Left hindlimb (tissue), 1 donor: Measurements from ENCODE around the gene PCBD2.
A peak's percentile ranks its signal among the peaks of the same experiment; 100 is the strongest.
"Not testable (repeated sequence)": the region's sequence is repeated elsewhere in the genome, so short reads cannot be mapped to it uniquely, and the experiment has no call there.

Experiments used
- DNase-seq: peaks from one replicate; pipeline ENCODE4 v3.0.0-alpha.2; 2018

The PCBD2 gene

GRCh38 chr5:134910752-134911151, 5.8 kb downstream of the PCBD2 start:
- not testable (repeated sequence) for DNase-seq

DNA sequence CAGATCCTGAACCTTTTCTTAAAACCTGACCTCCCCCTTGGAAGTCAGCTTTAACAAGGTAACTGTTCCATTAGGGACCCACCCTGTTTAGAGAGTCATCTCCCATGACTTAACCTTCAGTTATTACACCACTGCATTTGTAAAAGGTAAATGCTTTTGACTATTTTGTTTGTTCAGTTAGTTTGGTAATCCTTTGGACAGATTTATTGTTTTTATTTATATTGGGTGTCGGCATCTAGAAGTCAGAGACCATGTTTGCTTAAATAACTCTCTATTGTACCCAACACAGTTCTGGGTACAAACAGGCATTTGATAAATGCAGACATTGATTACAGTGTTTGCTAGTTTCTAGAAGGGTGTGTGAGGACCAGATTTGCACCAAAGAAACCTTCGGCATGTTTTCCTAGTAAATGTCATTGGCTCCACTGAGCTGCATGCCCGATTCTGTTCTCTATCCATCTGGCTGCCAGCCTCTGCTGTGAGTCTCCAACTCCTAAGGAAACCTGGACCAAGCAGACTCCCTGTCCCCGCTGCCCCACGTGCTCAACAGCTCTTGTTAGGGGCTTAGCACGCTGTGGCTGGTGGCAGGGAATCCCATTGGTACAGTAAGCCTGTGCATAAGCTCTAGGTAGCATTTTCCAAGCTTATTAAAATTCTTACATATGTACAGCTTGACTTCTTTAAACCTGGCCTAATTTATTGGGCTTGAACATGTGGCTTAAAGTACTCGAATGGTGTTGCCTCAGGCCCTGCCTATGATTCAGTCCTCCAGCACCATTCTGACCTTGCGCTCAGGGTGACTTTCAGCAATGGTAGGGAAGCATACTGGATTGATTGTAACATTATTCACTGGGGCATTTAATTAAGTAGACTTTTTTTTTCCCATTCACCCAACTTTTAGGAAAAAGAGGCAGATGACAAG, 6.6 kb downstream of the PCBD2 start:
- DNase-seq: no peak

GRCh38 chr5:134913254-134913653, 8.3 kb downstream of the PCBD2 start:
- no peak for DNase-seq

- DNase-seq: no peak
Measured at GRCh38 chr5:134913795-134914194, 8.9 kb downstream of the PCBD2 start.

DNA sequence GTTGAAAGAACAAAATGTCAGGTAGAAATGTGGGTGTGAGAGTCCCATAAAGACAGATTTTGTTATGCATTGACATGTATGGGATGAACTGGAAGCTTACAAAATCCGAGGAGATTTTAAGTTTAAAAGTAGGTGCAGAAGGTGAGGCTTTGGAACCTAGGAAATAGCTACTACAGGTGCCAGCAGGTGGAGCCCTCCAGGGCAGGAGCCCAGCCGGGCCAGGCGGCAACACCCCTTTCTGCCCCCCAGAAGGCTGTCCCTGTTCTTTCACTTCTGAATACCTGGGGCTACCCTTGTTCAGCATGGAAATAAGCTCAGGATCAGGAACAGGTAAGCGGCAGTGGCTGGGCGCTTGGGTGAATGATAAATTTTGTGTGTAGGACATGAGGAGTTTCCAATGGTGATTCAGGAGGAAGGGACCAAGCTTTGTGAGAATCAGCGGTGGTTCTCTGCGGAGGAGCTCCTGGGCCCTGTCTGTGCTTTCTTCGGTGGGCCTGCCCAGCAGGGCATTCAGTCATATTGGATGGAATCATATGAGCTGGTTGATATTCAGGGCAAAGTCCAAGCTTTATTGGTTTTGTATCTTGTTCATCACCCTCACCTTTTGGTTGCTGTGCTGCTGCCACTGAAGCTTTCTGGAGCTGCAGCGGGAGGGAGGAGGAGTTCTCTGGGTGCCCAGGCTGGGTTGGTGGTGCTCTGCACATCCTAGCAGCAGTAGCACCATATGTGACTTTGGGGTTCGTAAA, 12.3 kb downstream of the PCBD2 start:
- no peak for DNase-seq

- DNase-seq: no peak
Measured at GRCh38 chr5:134918861-134919260, 13.9 kb downstream of the PCBD2 start.

DNA sequence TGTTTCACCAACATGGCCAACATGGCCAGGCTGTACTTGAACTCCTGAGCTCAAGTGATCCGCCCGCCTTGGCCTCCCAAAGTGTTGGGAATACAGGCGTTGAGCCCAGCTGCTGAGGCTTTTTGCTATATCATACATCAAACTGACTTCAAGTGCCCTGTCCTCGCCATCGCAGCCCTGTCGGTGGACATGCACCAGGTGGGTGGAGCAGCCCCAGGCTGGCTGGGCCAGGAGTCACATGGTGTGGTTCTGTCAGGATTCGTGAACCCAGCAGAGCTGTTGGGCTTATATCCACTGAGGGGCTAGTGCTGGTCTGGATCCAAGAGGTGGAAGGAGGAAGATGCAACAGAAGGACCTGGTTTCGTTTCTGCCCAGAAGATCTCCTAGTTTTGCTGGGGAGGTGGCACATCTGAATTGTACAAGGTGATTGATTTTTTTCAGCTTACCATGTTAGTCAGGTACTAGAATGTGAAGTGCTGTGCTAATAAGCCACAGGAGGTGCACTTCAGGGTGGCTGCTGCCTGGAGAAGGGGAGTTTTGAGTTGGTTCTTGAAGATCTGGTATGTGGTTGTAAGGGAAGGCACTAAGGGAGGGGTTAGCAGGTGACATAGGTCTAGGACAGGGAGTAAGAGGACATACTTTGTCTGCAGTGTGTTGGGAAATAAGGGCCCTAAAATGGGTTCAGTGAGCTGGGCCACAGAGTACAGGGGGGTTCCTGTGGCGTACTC, 16.1 kb downstream of the PCBD2 start:
- no peak for DNase-seq

DNA sequence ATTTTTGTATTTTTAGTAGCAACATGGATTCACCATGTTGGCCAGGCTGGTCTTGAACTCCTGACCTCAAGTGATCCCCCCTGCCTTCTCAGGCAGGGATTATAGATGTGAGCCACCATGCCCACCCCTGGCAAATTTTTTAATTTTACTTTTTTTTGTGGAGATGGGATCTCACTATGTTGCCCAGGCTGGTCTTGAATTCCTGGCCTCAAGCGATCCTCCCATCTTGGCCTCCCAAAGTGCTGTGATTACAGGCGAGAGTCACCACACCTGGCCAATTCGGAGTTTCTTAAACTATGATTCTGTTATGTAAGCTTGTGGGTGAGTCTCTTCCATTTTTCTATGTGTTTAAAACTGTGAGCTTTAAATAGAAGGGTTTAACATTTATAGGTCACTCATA, 27.6 kb downstream of the PCBD2 start:
- no peak for DNase-seq

GRCh38 chr5:134934202-134934601, 29.3 kb downstream of the PCBD2 start:
- DNase-seq: no peak

GRCh38 chr5:134935711-134936602, 31.0 kb downstream of the PCBD2 start:
- no peak for DNase-seq

GRCh38 chr5:134937526-134937925, 32.6 kb downstream of the PCBD2 start:
- DNase-seq: no peak

GRCh38 chr5:134938030-134938429, 33.1 kb downstream of the PCBD2 start:
- no peak for DNase-seq

- DNase-seq: no peak
Measured at GRCh38 chr5:134939500-134939899, 34.6 kb downstream of the PCBD2 start.

DNA sequence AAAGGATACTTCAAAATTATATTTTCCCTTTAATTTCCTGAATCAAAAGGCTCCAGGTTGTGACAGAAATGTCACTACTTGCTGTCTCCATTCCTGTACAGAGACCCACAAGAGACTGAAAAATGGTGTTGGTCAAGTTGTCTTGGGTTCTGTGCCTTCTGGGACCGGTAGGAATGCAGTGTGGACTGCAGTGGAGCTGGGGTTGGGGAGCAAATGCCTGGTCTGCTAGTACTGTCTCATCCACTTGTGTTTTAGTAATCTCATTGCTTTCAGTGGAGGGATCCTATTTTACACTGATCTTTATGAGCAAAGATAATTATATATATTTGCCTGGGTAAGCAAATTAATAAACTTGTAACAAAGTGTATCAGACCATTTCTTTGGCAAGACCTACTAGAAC, 38.6 kb downstream of the PCBD2 start:
- no peak for DNase-seq

DNA sequence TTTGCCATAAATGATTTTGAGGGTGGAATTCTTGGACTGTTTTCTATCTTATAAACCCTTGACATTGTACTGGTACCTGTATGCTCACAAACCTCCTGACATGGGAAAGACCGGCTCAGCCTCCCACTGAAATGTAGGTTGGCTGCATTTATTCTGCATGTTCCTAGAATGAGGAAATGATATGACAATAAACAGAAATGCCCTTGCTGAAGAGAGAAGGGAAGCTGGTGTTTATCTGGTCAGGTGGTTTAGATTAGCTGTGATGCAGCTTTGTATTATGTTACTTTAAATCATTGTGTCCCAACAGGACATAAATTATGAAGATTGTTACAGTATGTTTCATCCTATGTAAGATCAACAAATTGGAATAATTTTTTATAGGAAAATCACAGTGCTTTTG, 39.7 kb downstream of the PCBD2 start:
- DNase-seq: no peak

- DNase-seq: no peak
Measured at GRCh38 chr5:134945041-134945440, 40.1 kb downstream of the PCBD2 start.

DNA sequence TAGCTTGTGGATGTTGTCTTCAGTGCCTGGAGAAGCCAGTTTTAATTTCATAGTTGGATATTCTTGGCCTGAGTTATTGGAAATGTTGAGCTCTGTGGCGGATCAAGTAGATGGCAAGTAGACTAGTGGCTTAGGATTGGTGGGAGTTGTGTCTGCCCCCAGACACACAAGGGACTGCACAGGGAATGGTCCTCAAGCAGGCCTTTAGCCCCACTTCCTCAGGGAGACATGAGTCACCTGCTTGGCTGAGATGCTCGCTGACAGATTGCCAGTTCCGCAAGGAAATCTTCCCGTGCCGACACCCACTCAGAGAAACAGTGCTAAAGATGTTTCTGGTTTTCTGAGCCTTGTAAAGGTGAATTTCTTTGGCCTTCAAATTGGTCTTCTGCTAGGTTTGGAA, 44.0 kb downstream of the PCBD2 start:
- peak; percentile 52 for DNase-seq

GRCh38 chr5:134949316-134949715, 44.4 kb downstream of the PCBD2 start:
- no peak for DNase-seq

- DNase-seq: no peak
Measured at GRCh38 chr5:134957920-134958608, 53.1 kb downstream of the PCBD2 start.

GRCh38 chr5:134958755-134959154, 53.8 kb downstream of the PCBD2 start:
- no peak for DNase-seq

GRCh38 chr5:134963098-134963497, 58.2 kb downstream of the PCBD2 start:
- DNase-seq: no peak
